ENCODE results near the gene PRICKLE4.
"Not testable (repeated sequence)": the region's sequence is repeated elsewhere in the genome, so short reads cannot be mapped to it uniquely, and the experiment has no call there.

The PRICKLE4 gene

DNA sequence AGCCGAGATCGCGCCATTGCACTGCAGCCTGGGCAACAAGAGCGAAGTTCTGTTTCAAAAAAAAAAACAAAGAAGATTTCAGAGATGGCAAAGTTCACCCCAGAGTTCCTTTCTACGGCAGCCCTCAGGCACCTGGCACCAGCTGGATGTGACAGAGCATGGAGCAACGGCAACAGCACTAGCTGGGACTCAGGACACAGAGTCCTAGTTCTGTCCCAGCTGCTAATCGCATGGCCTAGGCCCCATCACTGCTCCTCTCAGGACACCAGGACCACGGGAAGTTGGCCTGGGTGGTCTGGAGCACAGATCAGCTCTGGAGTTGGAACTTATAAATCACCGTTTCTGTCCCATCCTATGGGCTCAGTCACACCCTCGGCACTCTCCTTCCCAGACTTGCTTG, 34.5 kb upstream of the PRICKLE4 start:
- DNase-seq, result no peak

DNA sequence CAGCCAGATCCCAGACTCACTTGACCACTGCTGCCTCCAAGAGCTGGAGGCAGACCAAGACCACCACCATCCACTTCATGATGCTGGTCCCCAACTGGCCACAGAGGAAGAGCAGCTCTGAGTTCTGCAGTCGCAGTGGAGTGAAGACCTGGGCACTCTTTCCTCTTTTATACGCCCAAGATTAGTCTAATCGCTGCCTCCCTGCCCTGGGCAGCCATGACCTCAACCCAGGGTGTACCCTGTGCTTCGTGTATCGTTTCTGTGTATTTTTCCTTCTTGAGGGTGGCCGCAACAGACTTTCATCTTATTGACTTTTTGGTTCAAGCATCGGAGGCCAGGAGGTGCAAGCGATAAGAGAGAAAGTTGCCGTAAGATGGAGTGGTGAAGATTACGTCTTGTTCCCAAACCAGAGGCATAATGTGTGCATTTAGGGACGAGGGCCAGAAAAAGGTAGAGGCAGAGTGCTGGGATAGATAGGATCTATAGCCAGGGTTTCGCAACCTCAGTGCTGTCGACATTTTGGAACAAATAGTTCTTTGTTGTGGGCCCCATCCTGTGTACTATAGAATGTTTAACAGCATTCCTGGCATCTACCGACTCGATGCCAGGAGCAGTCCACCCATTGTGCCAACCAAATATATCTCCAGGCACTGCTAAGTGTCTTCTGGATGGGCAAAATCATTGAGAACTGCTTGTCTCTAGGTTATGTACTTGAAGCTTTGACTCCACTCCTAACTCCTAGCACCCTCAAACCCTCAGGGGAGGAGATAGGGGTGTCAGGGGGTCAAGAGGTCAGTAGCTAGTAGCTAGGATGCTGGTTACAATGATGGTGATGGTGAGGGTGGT, 33.1 kb upstream of the PRICKLE4 start, which contains the start of gene PGC:
Gene PGC (minus strand): TSS at position 142 of the 846 bp plus-strand sequence. CDS start 63 bp downstream, at position 79.
- DNase-seq, result no peak

DNA sequence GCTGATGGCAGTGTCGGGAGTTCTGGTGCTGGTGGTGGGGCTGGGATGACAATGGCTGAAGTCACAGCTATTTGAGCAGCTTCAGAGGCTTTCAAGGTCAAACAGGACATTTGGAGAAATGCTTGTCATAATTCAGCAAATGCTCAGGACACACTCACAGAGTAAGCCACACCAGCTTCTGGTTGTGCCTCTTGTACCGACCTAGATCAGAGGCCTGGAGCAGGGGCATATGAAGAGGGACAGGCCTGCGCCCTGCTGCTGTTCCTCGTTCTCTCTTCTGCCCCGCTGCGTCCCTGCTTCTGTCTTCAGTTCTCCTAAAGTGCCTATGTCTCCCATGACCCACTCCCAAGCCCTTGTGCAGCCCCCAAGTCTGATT, 32.5 kb upstream of the PRICKLE4 start:
- DNase-seq, result no peak

DNA sequence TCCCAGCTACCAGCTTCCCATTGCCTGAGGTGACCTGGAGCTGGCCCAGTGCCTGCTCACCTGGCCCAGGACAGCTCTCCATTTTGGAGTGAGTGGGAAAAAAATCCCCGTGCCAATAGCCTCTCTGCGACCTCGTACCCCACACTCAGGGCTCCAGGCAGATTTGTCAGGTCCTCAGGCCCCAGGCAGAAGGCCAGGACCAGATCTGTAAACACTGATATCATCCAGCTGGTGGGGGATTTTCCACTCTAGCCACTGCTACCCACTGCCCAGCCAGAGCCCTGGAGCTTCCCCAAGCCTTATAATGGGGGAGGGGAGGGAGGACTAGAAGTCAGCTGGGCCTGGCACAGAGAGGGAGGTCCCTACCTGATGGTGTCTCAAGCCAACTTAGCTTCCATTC, 32.0 kb upstream of the PRICKLE4 start:
- DNase-seq, result no peak

DNA sequence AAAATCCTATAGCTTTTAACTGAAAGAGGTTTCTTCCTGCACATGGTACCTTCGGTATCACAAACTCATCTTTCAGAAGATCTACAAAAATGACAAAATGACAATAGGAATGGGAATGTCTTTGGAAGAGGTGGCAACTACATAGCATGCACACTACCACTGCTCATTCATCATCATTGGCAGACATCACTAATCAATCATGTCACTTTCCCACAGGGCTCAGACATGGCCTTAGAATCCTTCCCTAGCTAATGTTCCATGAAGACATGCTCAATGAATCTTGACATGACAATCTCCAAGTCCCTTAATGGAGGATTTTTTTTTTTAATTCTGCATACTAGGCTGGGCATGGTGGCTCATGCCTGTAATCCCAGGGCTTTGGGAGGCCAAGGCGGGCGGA, 30.2 kb upstream of the PRICKLE4 start:
- DNase-seq, result no peak

DNA sequence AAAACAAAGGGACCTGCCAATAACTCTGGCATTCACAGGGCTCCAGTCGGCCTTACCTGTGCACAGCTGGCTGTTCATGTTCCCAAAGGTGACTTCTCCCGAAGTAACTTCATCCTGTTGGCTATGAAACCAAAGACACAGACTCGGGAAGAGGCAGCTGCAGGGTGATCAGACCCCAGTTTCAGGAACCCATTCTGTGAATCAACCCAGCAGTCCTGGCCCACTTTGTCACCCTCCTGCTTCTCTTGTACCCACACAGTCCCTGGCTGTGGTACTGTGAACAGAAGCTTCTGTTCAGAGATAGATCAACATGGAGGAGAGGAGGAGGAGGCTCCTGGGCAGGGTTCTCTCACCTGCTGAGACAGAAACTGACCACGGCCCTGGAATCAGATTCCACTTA, 24.7 kb upstream of the PRICKLE4 start:
- DNase-seq, result no peak

DNA sequence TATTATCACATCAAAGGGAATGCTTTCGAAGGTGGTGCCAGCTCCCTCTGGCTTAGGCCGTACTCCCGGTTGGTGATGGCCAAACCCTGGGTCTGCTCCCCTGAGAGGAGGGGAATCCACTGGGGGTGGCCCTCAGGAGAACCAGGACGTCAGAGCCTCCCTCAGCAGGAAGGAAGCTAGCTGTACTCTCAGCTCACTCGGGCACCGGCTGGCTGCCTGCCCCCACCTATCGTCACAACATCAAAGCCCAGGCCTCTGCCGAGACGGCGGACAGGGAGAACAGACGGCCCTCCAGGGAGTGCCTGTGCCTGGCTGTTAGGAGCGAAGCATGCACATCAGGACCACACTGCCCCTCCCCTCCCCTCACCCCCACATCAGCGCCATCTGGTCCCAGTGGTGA, 24.2 kb upstream of the PRICKLE4 start:
- no peak for DNase-seq

DNA sequence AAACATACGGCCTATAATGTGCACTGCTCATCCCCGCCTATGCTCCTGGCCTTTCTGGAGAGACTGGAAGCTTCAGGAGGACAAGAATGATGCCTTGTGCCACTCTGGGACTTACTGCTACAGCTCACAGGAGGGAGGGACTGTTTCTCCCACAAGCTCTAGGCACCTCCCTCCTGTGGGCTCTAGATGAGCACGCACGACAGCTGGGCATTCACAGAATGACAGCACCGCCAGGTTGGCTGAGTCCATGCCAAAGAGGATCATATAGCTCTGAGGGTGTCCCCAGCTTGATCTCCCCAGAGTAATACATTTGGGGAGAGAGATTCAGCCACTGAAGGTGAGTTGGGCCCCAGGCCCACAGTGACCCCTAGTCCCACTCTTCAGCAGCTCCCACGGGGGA, 23.3 kb upstream of the PRICKLE4 start:
- no peak for DNase-seq

DNA sequence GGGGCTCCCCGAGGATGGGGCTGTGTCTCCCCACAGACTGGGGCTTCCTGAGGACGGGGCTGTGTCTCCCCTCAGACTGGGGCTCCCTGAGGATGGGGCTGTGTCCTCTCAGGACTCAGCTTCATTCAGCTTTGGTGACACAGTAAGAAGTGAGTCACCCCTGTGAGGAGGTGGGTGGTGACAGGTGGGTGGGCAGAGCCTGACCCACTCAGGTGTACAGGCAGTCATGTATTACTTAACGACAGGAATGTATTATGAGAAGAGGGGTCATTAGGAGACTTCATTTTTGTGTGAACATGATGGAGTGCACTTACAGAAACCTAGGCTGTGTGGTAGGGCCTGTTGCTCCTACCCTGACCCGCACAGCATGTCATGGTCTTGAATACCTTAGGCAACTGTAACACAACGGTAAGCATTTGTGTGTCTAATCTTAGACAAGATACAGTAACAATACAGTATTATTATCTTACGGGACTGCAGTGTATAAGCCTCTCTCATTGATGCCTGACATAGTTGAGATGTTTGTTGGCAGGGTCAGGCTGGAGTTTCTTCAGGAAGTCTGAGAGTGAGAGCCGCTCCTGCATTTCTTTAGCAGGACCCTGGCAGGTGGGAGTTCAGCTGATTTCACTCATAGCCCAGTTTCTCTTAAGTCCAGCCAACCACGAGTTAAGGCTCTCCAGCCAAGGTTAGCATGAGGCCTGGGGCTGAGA, 22.5 kb upstream of the PRICKLE4 start:
- no peak for DNase-seq

DNA sequence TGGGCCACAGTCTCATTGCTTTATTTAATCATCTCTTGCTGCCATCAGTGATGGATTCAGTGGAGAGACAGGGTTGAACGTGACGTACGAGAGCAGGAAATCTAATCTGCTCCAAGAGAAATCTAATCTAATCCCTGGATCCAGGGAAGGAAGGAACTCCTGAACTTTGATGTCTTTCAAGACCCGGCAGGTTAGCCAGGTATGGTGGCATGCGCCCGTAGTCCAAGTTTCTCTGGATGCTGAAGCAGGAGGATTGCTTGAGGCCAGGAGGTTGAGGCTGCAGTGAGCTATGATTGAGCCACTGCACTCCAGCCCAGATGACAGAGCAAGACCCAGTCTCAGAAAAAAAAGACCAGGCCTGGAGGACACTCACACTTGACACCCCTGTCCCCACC, 21.9 kb upstream of the PRICKLE4 start:
- no peak for DNase-seq

DNA sequence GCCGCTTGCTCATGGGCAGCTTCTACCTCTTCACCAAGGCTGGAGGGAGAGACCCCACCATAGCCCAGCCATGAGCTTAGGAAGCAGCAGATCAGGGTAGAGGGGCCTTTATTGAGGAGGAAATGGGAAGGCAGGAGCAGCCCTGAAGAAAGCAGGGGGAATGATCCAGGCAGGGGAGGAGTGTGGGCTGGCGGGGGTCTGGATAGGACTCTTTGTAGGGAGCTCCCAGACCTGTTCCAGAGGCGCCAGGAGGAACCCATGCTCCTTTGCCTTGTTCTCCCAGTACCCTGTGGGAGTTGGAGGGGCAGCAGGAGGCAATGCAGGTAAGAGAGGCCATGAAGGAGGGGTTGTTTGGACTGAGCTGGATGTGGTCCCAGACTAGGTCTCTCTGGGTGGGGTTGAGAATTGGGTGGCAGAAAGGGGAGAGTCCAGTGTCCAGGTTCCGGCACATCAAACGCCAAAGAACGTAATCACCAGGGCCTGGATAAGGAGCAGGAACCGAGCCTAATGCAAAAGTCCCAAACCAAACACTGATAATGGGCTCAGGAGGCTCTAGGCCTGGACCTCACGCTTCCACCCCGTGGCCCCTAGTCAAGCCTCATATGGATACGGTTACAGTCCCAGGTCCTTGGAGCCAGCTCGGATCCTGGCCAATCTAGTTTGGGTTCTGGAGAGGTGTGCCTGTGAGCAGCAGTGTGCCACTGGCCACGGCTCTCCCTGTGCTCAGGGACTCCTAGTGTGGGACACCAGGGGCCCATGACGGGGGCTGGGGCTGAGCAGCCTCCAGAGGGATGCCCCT, 21.3 kb upstream of the PRICKLE4 start:
- no peak for DNase-seq

DNA sequence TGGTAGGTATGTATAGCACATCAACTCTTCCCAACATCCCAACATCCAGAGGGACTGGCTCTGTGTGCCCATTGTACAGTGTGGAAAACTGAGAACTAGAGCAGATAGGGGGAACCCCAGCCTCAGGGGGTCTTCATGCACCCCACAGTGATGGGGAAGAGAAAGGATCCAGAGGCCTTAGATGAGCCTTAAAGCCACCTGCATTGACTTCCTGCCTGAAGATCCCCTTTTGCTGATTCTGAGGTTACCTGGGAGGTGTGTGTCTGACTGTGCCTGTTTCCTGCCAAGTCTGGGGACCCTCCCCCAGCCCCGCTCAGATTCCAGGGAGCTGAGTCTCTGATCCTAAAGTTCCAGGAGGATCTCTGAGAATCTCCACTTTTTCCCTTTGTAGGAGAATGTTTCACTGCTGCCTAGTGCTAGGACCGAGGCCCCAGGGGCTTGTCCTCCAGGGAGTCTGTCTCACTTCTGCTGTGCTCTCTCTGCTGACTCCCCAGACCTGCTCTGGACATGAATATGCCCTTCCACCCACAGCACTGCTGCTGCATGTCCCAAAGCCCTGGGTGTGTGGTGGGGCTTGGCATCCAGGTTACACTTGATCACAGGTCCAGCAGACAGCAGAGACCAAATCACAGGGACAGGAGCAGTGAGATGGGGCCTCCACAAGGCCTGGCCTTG, 20.5 kb upstream of the PRICKLE4 start:
- DNase-seq, result no peak

DNA sequence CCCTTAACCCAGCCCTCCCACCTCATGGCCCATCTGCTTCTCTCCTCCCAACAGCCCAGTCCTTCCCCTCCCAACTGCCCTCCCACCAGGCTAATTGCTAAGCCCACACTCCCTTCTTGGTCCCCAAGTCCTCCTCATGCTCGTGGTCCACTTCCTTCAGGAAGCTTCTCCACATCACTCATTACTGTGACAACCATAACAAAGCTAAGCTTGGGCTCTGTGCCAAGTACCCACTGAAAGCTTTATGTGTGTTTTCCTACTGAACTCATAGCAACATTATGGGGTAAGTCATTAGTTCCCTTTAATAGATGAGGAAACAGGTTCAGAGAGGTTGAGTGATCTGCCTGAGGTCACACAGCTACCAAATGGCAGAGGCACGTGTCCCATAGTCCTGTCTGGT, 17.1 kb upstream of the PRICKLE4 start:
- no peak for DNase-seq

DNA sequence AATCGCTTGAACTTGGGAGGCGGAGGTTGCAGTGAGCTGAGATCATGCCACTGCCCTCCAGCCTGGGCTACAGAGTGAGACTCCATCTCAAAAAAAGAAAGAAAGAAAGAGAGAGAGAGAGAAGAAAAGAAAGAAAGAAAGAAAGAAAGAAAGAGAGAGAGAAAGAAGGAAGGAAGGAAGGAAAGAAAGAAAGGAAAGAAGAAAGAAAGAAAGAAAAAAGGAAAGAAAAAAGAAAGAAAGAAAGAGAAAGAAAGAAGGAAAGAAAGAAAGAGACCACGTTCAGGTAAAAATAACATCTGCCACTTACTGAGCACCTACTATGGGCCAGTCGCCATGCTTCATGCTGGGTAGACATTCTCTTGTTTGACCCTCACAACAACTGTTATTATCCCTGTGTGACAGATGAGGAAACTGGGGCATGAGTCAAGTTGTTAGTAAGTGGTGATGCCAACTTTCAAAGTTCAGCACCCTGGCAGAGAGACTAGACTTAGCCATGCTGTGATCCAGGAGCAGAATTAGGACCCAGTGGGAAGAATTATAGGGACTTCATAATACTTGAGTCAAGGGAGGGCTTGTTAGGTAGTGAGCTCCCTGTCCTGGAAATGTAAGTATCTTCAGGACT, 14.4 kb upstream of the PRICKLE4 start:
- not testable (repeated sequence) for DNase-seq

DNA sequence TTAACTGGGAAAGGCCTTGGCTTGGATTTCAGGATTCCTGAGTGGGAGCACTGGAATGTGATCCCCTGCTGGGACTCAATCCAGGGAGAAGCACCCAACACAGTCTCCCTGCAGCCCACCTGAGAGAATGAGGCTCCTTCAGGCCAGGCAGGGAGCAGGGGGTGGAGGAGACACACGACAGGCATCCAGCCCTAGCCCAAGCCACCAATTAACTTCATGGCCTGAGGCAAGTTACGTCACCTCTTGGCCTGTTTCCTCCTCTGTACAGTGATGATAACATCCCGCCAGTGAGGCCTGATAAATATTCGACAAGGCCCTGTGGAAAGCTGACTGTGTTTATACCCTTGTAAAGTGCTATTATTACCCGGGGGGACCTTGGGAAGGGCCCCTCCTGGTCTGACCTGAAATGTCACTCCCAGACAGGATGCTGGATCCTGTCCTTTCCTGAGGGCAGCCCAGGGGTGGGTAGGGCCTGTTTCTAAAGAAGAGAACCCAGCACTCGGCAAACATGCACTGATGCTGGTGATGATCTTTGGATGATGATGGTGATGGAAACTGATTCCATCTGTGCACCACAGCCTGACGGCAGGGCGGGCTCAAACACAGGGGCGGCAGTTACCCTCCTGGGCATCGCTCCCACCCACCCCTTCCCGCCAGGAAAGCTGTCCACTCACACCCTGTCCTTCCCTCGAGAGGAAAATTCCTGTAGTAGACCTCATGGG, 13.3 kb upstream of the PRICKLE4 start:
- peak; percentile 81 to 83 for DNase-seq

DNA sequence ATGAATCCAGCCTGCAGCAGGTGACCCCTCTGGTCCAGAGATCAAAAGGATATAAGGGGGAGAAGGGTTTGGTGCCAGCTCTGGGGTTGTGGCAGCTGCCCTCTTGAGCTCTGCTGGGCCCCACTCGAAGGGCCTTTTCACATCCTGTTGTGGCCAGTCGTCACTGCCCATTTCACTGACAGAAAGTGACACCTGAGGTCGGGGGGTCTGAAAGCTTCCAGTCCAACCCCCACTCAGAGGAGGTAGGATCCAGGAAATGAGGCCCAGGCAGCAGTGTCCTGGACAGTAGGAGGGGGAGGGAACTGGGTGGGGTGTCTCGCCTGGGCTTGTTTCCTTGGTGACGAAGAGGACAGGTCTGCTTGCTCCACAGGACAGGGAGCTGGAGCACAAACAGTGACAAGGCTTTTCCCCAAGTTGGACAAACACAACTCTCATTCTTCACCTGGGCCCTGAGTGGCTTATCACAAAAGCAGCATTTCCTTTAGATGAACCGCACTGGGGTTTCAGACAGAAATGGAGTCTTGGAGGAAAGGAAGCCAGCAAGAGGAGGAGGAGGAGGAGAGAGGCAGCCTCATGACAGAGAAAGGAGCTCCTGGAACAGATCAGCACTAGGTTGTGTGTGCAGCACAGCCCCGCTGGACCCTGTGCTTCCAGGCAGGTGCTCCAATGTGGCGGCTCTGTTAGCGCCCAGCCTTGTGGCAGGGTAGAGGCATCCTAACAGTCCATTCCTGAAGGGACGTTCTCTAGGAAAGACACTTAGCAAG, 11.9 kb upstream of the PRICKLE4 start:
- no peak for DNase-seq

DNA sequence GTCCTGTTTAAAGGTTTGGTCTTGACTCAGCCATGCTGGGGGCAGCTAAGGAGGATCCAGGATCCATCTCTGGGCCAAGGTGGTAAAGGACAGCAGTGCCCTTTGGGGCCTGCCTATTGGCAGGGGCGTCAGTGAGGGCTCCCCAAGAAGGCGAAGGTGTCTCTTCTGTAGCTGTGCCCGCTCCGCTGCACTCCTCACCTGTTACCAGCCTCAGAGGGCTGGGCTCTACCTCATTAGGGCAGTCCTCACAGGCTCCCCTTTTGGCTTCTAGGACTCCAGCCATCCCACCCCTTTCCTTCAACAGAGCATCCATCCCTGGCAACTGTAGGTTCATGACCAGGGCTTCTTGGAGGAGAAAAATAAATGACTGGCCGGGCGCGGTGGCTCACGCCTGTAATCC, 11.2 kb upstream of the PRICKLE4 start:
- no peak for DNase-seq

DNA sequence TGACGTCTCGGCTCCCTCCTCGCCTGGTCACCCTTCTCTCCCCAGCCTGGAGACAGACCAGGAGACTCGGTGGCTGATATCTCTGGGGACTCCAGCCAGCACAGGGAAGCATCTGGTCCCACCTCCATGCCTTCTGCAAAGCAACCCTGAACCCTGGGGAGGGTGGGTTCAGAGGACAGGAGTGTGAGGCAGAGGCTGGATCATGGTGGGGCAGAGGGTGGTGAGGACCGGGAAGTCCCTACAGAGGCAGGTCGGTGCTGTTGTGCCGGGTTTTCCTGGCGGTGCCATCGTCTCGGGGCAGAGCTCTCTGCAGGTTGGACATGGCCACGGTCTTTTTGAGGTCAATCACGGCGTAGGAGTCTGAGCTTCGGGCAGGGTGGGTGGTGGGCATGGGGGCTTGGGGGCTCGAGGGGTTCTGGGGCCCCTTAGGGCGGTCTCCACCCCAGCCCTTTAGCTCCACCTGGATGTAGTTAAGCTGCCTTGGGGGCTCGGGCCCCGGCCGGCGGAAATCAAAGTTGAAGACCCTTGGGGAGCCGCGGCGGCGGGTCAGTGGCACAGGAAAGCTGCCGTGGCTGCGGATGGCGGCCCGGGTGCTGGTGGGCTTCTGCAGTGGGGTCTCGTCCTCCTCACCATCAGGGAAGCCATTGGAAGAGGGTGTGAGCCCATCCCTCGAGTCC, 10.1 kb upstream of the PRICKLE4 start:
- no peak for DNase-seq

DNA sequence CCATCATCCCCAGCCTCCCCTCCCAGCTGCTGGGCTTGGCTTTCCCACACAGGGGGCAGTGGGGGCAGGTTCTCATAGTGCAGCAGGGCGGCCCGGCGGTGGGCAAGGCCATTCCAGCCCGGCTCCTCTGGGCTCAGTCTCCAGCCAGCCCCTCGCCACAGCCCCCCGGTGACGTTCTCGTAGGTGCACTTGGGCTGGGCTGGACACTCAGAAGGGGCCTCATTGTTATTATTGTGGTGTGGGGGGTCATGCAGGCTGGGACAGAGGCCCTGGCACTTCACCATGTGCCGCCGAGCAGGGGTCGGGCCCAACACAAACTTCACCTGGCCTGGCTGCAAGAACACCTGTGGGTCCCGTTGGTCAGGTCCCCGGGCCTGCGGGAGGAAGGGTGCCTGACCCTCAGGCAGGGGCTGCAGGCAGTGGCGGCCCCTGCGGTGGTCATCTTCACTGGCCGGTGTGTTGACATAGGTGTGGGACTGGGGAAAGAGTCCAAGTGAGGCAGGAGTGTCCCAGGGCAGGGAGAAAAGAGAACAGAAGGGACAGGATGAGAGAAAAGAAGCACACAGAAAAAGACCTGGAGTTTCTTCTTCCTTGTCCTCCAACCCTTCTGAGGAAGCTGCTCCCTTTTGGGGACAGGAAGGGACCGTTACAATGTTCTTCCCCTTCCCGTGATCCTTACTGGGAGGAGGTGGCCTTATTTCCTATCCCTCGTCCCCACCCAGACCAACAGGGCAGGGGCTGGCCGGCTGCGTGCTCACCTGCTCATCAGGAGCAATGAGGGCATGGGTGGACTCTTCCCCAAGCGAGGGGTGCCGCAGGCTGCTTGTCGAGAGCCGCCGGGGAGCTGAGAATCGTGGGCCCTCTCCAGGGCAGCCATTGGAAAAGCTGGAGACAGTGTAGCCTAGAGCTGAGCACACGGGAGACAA, 9.3 kb upstream of the PRICKLE4 start:
- DNase-seq, result no peak
